Tibial nerve (tissue), 4 donors: ENCODE results near the gene CNRIP1.

Experiments
- EP300 ChIP-seq, 2 donors: sonication (generic); formaldehyde crosslinking; IDR thresholded peaks; one replicate each; pipeline ENCODE4 v1.6.1; 2017; ENCODE audit warnings: antibody characterized with exemption in 2 of 2, mild to moderate bottlenecking in 1 of 2
- POLR2A ChIP-seq, 2 donors: fragments of 450-650 bp; IDR thresholded peaks; one replicate each; pipeline ENCODE4 v1.6.1; 2017; ENCODE audit warnings: antibody characterized with exemption in 2 of 2, mild to moderate bottlenecking in 2 of 2, moderate library complexity in 2 of 2
- TF ChIP-seq, protein P1 (sequence below), 5 experiments: fragments of 200-600 bp in 3 of 5; fragments of 450-650 bp in 2 of 5; sonication (generic) in 3 of 5; IDR thresholded peaks; one replicate each; pipeline ENCODE4 v1.5.1; 2016 to 2019; ENCODE audit warnings: antibody characterized with exemption in 5 of 5, mild to moderate bottlenecking in 3 of 5, moderate library complexity in 2 of 5

- TF ChIP-seq EP300 (IDR thresholded peaks at IDR 0.05) (no peak), POLR2A (IDR thresholded peaks at IDR 0.05) (no peak)
- TF ChIP-seq, protein P1, sequence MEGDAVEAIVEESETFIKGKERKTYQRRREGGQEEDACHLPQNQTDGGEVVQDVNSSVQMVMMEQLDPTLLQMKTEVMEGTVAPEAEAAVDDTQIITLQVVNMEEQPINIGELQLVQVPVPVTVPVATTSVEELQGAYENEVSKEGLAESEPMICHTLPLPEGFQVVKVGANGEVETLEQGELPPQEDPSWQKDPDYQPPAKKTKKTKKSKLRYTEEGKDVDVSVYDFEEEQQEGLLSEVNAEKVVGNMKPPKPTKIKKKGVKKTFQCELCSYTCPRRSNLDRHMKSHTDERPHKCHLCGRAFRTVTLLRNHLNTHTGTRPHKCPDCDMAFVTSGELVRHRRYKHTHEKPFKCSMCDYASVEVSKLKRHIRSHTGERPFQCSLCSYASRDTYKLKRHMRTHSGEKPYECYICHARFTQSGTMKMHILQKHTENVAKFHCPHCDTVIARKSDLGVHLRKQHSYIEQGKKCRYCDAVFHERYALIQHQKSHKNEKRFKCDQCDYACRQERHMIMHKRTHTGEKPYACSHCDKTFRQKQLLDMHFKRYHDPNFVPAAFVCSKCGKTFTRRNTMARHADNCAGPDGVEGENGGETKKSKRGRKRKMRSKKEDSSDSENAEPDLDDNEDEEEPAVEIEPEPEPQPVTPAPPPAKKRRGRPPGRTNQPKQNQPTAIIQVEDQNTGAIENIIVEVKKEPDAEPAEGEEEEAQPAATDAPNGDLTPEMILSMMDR (IDR thresholded peaks at IDR 0.05), result no peak
Observed at GRCh38 chr2:68278169-68278568, 41.6 kb downstream of the CNRIP1 start.
